Measurements from ENCODE around the gene TMCO2.

DNA sequence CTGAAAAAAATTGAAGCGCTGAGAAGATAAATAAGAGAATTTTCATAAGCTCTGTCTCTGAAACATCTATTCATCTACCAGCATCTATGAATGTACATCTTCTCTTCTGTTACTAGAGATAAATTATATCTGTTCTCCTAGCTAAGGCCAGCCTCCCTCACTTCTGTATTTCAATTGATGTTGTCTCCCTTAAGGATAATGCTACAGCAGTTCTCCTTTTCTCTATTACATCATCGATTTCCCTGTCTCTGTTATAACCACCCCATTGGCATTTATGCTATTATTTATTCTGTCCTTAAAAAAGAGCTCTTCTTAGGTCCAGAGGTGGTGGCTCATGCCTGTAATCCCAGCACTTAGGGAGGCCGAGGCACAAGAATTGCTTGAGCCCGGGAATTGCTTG is 42.9 kb upstream of the TMCO2 start:
- TF ChIP-seq CTCF (IDR thresholded peaks at IDR 0.05; ENCODE audit: borderline replicate concordance, extremely low read depth, low read length, poor library complexity, severe bottlenecking) (no peak), EZH2 (IDR thresholded peaks at IDR 0.05; ENCODE audit: borderline replicate concordance, low read depth, low read length, severe bottlenecking) (no peak)
